ENCODE results near the gene MCCC1. TPM values are rescaled to one million over a fixed set of nuclear protein-coding genes. Genes with fewer than 3 reads are reported as not detected.
A peak's percentile ranks its signal among the peaks of the same experiment; 100 is the strongest.

The MCCC1 gene
- total and polyA plus RNA-seq, 2 of the 13 experiments (the other 11 are each of a cell fraction or from before 2014, with no cell fraction given) = 11.7 to 30.1 TPM

- TF ChIP-seq DZIP1 (CRISPR knock-in tag; IDR thresholded peaks at IDR 0.05) (no peak), ZBTB34 (CRISPR knock-in tag; IDR thresholded peaks at IDR 0.05) (no peak), SNRNP70 (IDR thresholded peaks at IDR 0.05; ENCODE audit: low read depth, low read length) (no peak), ZNF510 (CRISPR knock-in tag; IDR thresholded peaks at IDR 0.05; ENCODE audit: low read depth) (no peak), MLLT10 (CRISPR knock-in tag; IDR thresholded peaks at IDR 0.05) (no peak), TGIF2 (CRISPR knock-in tag; IDR thresholded peaks at IDR 0.05) (no peak), ZNF772 (CRISPR knock-in tag; IDR thresholded peaks at IDR 0.05) (no peak), ZNF768 (CRISPR knock-in tag; IDR thresholded peaks at IDR 0.05) (0 out of 2 replicates have a peak, but pooled peaks have one; percentile 18), ZNF687 (CRISPR knock-in tag; IDR thresholded peaks at IDR 0.05) (peak; percentile 56), MAX (IDR thresholded peaks at IDR 0.05) (peak; percentile 29; the same call in 1 of the 2 replicates), ZNF275 (CRISPR knock-in tag; IDR thresholded peaks at IDR 0.05; ENCODE audit: borderline replicate concordance) (no peak), BATF2 (CRISPR knock-in tag; IDR thresholded peaks at IDR 0.05) (0 out of 2 replicates have a peak, but pooled peaks have one; percentile 62), NFYB (CRISPR knock-in tag; IDR thresholded peaks at IDR 0.05) (peak; percentile 57), BRCA1 (CRISPR knock-in tag; IDR thresholded peaks at IDR 0.05) (no peak), USF2 (IDR thresholded peaks at IDR 0.05; ENCODE audit: low read depth, low read length) (no peak), USF2 (CRISPR knock-in tag; IDR thresholded peaks at IDR 0.05; ENCODE audit: borderline replicate concordance) (peak; percentile 18; the same call in 1 of the 2 replicates)
Measured at GRCh38 chr3:183116025-183116614, 16.8 kb upstream of the MCCC1 start (continued).

All from HepG2 (cell line).